ENCODE results near the gene CARD10. TPM values are rescaled to one million over a fixed set of nuclear protein-coding genes. Genes with fewer than 3 reads are reported as not detected.
A peak's percentile ranks its signal among the peaks of the same experiment; 100 is the strongest.

Gene CARD10
- total and polyA plus RNA-seq, 2 of the 13 experiments (the other 11 are each of a cell fraction or from before 2014, with no cell fraction given), result 35.2 to 55.8 TPM

DNA sequence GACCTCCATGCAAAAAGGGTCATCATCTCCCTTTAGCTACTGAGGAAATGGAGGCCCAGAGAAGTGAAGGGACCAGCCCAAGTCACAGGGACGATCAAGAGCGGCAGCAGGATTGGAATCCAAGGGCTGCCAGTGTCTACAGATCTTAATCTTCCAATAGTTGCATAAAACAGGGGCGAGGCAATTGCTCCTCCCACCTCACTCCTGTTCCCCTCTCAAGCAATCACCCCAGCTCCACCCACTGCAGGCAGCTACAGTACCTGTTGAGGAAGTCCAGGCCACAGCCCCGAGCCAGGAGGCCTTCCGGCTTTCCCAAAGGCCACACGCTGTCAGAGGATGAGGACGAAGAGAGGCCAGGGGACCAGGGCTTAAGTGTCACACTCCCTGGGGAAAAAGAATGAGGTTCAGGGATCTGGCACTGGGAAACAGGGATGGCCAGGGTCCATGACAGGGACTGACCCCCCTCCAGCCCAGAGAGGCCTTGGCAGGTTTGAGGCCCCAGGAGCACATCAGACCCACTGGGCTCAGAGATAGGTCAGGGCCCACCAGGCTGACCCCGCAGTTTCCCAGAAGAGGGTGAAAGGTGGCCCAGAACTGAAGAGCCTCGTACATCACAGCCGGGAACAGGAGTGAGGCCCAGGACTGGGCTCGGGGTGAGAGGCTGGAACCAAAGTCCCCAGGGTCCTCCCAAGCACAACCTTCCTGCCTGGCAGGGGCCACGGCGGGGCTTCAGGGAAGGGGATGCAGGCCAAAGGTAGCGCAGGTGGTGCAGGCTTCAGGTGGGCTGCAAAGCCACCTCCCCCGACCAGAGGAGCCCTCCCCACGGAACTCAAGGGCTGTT, 16.7 kb downstream of the CARD10 start (continued):
- TF ChIP-seq, protein P1, sequence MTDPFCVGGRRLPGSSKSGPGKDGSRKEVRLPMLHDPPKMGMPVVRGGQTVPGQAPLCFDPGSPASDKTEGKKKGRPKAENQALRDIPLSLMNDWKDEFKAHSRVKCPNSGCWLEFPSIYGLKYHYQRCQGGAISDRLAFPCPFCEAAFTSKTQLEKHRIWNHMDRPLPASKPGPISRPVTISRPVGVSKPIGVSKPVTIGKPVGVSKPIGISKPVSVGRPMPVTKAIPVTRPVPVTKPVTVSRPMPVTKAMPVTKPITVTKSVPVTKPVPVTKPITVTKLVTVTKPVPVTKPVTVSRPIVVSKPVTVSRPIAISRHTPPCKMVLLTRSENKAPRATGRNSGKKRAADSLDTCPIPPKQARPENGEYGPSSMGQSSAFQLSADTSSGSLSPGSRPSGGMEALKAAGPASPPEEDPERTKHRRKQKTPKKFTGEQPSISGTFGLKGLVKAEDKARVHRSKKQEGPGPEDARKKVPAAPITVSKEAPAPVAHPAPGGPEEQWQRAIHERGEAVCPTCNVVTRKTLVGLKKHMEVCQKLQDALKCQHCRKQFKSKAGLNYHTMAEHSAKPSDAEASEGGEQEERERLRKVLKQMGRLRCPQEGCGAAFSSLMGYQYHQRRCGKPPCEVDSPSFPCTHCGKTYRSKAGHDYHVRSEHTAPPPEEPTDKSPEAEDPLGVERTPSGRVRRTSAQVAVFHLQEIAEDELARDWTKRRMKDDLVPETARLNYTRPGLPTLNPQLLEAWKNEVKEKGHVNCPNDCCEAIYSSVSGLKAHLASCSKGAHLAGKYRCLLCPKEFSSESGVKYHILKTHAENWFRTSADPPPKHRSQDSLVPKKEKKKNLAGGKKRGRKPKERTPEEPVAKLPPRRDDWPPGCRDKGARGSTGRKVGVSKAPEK (CRISPR knock-in tag; IDR thresholded peaks at IDR 0.05; ENCODE audit: borderline replicate concordance), result no peak
- TF ChIP-seq ZNF558 (CRISPR knock-in tag; IDR thresholded peaks at IDR 0.05; ENCODE audit: borderline replicate concordance) (0 out of 2 replicates have a peak, but pooled peaks have one; percentile 1), NFE2L2 (IDR thresholded peaks at IDR 0.05; ENCODE audit: low read length) (no peak), ZNF703 (CRISPR knock-in tag; IDR thresholded peaks at IDR 0.05; ENCODE audit: borderline replicate concordance) (peak; percentile 7; the same call in 1 of the 2 replicates), ZNF205 (CRISPR knock-in tag; IDR thresholded peaks at IDR 0.05) (no peak), ZNF879 (CRISPR knock-in tag; IDR thresholded peaks at IDR 0.05) (no peak), HOXA3 (CRISPR knock-in tag; IDR thresholded peaks at IDR 0.05) (peak; percentile 58), ZNF790 (CRISPR knock-in tag; IDR thresholded peaks at IDR 0.05; ENCODE audit: borderline replicate concordance) (no peak), ZSCAN20 (CRISPR knock-in tag; IDR thresholded peaks at IDR 0.05; ENCODE audit: borderline replicate concordance) (no peak), NR1H2 (CRISPR knock-in tag; IDR thresholded peaks at IDR 0.05; ENCODE audit: borderline replicate concordance, low read depth) (no peak), ZNF232 (CRISPR knock-in tag; IDR thresholded peaks at IDR 0.05; ENCODE audit: borderline replicate concordance) (no peak), DMAP1 (CRISPR knock-in tag; IDR thresholded peaks at IDR 0.05) (no peak), ZNF136 (CRISPR knock-in tag; IDR thresholded peaks at IDR 0.05; ENCODE audit: low read depth) (peak; percentile 47; the same call in 1 of the 2 replicates), ZNF644 (CRISPR knock-in tag; IDR thresholded peaks at IDR 0.05; ENCODE audit: low read depth) (0 out of 2 replicates have a peak, but pooled peaks have one; percentile 14), ZNF446 (CRISPR knock-in tag; IDR thresholded peaks at IDR 0.05) (no peak), KAT8 (CRISPR knock-in tag; IDR thresholded peaks at IDR 0.05) (no peak), NFIB (CRISPR knock-in tag; IDR thresholded peaks at IDR 0.05; ENCODE audit: borderline replicate concordance) (no peak), ZNF296 (CRISPR knock-in tag; conservative IDR thresholded peaks at IDR 0.05) (no peak), ZC3H4 (CRISPR knock-in tag; IDR thresholded peaks at IDR 0.05; ENCODE audit: borderline replicate concordance) (no peak)
- TF ChIP-seq, protein P2, sequence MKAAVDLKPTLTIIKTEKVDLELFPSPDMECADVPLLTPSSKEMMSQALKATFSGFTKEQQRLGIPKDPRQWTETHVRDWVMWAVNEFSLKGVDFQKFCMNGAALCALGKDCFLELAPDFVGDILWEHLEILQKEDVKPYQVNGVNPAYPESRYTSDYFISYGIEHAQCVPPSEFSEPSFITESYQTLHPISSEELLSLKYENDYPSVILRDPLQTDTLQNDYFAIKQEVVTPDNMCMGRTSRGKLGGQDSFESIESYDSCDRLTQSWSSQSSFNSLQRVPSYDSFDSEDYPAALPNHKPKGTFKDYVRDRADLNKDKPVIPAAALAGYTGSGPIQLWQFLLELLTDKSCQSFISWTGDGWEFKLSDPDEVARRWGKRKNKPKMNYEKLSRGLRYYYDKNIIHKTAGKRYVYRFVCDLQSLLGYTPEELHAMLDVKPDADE (CRISPR knock-in tag; IDR thresholded peaks at IDR 0.05), result no peak
- TF ChIP-seq, protein P3, sequence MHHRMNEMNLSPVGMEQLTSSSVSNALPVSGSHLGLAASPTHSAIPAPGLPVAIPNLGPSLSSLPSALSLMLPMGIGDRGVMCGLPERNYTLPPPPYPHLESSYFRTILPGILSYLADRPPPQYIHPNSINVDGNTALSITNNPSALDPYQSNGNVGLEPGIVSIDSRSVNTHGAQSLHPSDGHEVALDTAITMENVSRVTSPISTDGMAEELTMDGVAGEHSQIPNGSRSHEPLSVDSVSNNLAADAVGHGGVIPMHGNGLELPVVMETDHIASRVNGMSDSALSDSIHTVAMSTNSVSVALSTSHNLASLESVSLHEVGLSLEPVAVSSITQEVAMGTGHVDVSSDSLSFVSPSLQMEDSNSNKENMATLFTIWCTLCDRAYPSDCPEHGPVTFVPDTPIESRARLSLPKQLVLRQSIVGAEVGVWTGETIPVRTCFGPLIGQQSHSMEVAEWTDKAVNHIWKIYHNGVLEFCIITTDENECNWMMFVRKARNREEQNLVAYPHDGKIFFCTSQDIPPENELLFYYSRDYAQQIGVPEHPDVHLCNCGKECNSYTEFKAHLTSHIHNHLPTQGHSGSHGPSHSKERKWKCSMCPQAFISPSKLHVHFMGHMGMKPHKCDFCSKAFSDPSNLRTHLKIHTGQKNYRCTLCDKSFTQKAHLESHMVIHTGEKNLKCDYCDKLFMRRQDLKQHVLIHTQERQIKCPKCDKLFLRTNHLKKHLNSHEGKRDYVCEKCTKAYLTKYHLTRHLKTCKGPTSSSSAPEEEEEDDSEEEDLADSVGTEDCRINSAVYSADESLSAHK (CRISPR knock-in tag; IDR thresholded peaks at IDR 0.05; ENCODE audit: borderline replicate concordance), result no peak
- TF ChIP-seq, protein P4, sequence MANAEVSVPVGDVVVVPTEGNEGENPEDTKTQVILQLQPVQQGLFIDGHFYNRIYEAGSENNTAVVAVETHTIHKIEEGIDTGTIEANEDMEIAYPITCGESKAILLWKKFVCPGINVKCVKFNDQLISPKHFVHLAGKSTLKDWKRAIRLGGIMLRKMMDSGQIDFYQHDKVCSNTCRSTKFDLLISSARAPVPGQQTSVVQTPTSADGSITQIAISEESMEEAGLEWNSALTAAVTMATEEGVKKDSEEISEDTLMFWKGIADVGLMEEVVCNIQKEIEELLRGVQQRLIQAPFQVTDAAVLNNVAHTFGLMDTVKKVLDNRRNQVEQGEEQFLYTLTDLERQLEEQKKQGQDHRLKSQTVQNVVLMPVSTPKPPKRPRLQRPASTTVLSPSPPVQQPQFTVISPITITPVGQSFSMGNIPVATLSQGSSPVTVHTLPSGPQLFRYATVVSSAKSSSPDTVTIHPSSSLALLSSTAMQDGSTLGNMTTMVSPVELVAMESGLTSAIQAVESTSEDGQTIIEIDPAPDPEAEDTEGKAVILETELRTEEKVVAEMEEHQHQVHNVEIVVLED (CRISPR knock-in tag; IDR thresholded peaks at IDR 0.05; ENCODE audit: borderline replicate concordance), result no peak; the same call in 1 of the 2 replicates

Measured in HepG2 (cell line).